Panc1 (cell line): ENCODE measurements around the gene KCNIP3. TPM values are rescaled to one million over a fixed set of nuclear protein-coding genes. Genes with fewer than 3 reads are reported as not detected.

Experiments used
- ATAC-seq: fragments of 200-7000 bp; cut with Tn5 transposase; 2 replicates; pipeline ENCODE4 v1.9.1; 2020; ENCODE audit warnings: mild to moderate bottlenecking, moderate library complexity
- BruUV-seq: library from RNA; stranded (reverse); fragments of 400-500 nt; replicated peaks from 2 replicates; lab custom pipeline; 2021; lab: Mats Ljungman, UMichigan
- CTCF ChIA-PET: fragments of 300-600 bp; sonication (Branson Sonifier 250); formaldehyde crosslinking; loops from one replicate; lab custom pipeline; 2022; ENCODE audit warnings: antibody characterized with exemption; lab: Charles Lee
- POLR2A ChIA-PET: fragments of 300-600 bp; sonication (Branson Sonifier 250); formaldehyde crosslinking; loops from one replicate; lab custom pipeline; 2022; ENCODE audit warnings: antibody characterized with exemption; lab: Charles Lee
- DNase-seq: peaks from one replicate; pipeline ENCODE4 v3.0.0-alpha.2; 2010; ENCODE audit warnings: low read depth, low spot score
- H3K27ac ChIP-seq: 2 replicates; pipeline ENCODE4 v1.5.1; 2011; ENCODE audit warnings: mild to moderate bottlenecking, low read length, inconsistent platforms
- H3K27me3 ChIP-seq: fragments of 200-500 bp; sonication (Bioruptor generic); 2 replicates; pipeline ENCODE4 v1.6.0; 2014; ENCODE audit warnings: low read length, inconsistent platforms; ENCODE audit not compliant: control insufficient read depth, insufficient read depth
- H3K36me3 ChIP-seq: fragments of 200-500 bp; sonication (Bioruptor generic); 2 replicates; pipeline ENCODE4 v1.5.1; 2014; ENCODE audit warnings: inconsistent platforms, mild to moderate bottlenecking, low read length, moderate library complexity; ENCODE audit not compliant: control insufficient read depth, insufficient read depth
- H3K4me1 ChIP-seq: 2 replicates; pipeline ENCODE4 v1.5.1; 2011; ENCODE audit warnings: inconsistent platforms, mild to moderate bottlenecking, low read length, moderate library complexity; ENCODE audit not compliant: control insufficient read depth, insufficient read depth
- H3K4me3 ChIP-seq, 2 experiments: 2 replicates each; pipeline ENCODE4 v1.5.1; 2011 to 2012; ENCODE audit warnings: low read depth in 2 of 2, low read length in 2 of 2, mild to moderate bottlenecking in 2 of 2, inconsistent platforms in 1 of 2, moderate library complexity in 1 of 2
- H3K9me3 ChIP-seq: fragments of 200-500 bp; sonication (Bioruptor generic); 2 replicates; pipeline ENCODE4 v1.5.1; 2014; ENCODE audit warnings: low read depth, mild to moderate bottlenecking, inconsistent platforms, low read length, moderate library complexity; ENCODE audit not compliant: control insufficient read depth, insufficient read depth
- POLR2AphosphoS5 ChIP-seq: IDR thresholded peaks from 2 replicates; pipeline ENCODE4 v1.6.1; 2012; ENCODE audit warnings: mild to moderate bottlenecking, low read depth, low read length, moderate library complexity
- REST ChIP-seq, 2 experiments: IDR thresholded peaks; 2 replicates each; pipeline ENCODE4 v1.6.1; 2011 to 2012; ENCODE audit warnings: low read depth in 2 of 2, control low read depth in 1 of 2, low read length in 1 of 2, mild to moderate bottlenecking in 1 of 2, moderate library complexity in 1 of 2; ENCODE audit not compliant: insufficient read depth in 1 of 2
- SIN3A ChIP-seq: IDR thresholded peaks from 2 replicates; pipeline ENCODE4 v1.6.1; 2012; ENCODE audit warnings: low read depth, mild to moderate bottlenecking, low read length, moderate library complexity, borderline replicate concordance; ENCODE audit not compliant: insufficient read depth
- TCF7L2 ChIP-seq: IDR thresholded peaks from 2 replicates; pipeline ENCODE4 v1.6.1; 2011; ENCODE audit warnings: mild to moderate bottlenecking, low read depth, low read length, inconsistent platforms
- in situ Hi-C: cut with HindIII; loops from 2 replicates; pipeline ENCODE4 v1.10.0; 2016; ENCODE audit warnings: low sequenced_read_pairs, low pct_unique_long_range_greater_than_20kb
- intact Hi-C: fragments of 100-400 bp; cut with micrococcal nuclease; formaldehyde crosslinking; loops from one replicate; pipeline ENCODE4 v1.10.0; 2022; ENCODE audit not compliant: unreplicated experiment
- total RNA-seq: library from RNA; stranded (reverse); gene quantifications from one replicate; pipeline ENCODE4 v1.2.1, GENCODE V29; 2021; ENCODE audit not compliant: unreplicated experiment
- TF ChIP-seq, protein P1 (sequence below): fragments of 450-650 bp; IDR thresholded peaks from 2 replicates; pipeline ENCODE4 v1.5.1; 2017; ENCODE audit warnings: mild to moderate bottlenecking

The KCNIP3 gene
- total RNA-seq, 1 experiment from 2014 or later: 17.5 TPM

- H3K4me1 ChIP-seq: no peaks in the 10 kb centered on the region
- in situ Hi-C loops (no loop called here), intact Hi-C loops (no loop called here)
- no peak overlapping the region for H3K27ac ChIP-seq
- no peak for ATAC-seq
- BruUV-seq: no TSS peak
- CTCF ChIA-PET: no interaction called here
- DNase-seq: no peak
- H3K36me3 ChIP-seq: no peaks in the 10 kb centered on the region
- H3K9me3 ChIP-seq: no peaks in the 10 kb centered on the region
- no peak overlapping the region for H3K4me3 ChIP-seq
- H3K27me3 ChIP-seq: no peaks in the 10 kb centered on the region
- POLR2A ChIA-PET: no interaction called here
- no peak for TF ChIP-seq TCF7L2
- no peak for TF ChIP-seq SIN3A
- no peak for TF ChIP-seq REST (IDR thresholded peaks at IDR 0.05; ENCODE audit: insufficient read depth in 1 of 2, low read depth in 2 of 2, low read length in 1 of 2)
- TF ChIP-seq, protein P1, sequence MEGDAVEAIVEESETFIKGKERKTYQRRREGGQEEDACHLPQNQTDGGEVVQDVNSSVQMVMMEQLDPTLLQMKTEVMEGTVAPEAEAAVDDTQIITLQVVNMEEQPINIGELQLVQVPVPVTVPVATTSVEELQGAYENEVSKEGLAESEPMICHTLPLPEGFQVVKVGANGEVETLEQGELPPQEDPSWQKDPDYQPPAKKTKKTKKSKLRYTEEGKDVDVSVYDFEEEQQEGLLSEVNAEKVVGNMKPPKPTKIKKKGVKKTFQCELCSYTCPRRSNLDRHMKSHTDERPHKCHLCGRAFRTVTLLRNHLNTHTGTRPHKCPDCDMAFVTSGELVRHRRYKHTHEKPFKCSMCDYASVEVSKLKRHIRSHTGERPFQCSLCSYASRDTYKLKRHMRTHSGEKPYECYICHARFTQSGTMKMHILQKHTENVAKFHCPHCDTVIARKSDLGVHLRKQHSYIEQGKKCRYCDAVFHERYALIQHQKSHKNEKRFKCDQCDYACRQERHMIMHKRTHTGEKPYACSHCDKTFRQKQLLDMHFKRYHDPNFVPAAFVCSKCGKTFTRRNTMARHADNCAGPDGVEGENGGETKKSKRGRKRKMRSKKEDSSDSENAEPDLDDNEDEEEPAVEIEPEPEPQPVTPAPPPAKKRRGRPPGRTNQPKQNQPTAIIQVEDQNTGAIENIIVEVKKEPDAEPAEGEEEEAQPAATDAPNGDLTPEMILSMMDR: no peak
- no peak for TF ChIP-seq POLR2AphosphoS5
Observed at GRCh38 chr2:95385570-95385984, 88.4 kb downstream of the KCNIP3 start.

- Histone ChIP-seq H3K9me3 (no peaks in the 10 kb centered on the region), H3K27me3 (no peaks in the 10 kb centered on the region), H3K4me1 (no peaks in the 10 kb centered on the region), H3K4me3 (no peak overlapping the region), H3K36me3 (no peaks in the 10 kb centered on the region), H3K27ac (no peak overlapping the region)
- CTCF ChIA-PET: no interaction called here
- no peak for ATAC-seq
- intact Hi-C loops (no loop called here), in situ Hi-C loops (no loop called here)
- POLR2A ChIA-PET: no interaction called here
- BruUV-seq: no TSS peak
- no peak for DNase-seq
- TF ChIP-seq SIN3A (no peak), REST (IDR thresholded peaks at IDR 0.05; ENCODE audit: insufficient read depth in 1 of 2, low read depth in 2 of 2, low read length in 1 of 2) (no peak), TCF7L2 (no peak), POLR2AphosphoS5 (no peak)
- TF ChIP-seq, protein P1: no peak
Observed at GRCh38 chr2:95386031-95386430, 88.9 kb downstream of the KCNIP3 start.
